IPS DF 19.7 (cell line): Measurements from ENCODE around the gene CNN3.
"Not testable (repeated sequence)": the region's sequence is repeated elsewhere in the genome, so short reads cannot be mapped to it uniquely, and the experiment has no call there.

ENCODE experiments used
- DNase-seq: peaks from one replicate; pipeline ENCODE4 v3.0.0-alpha.2; 2013; ENCODE audit warnings: low read depth, low spot score

The CNN3 gene

GRCh38 chr1:94949681-94950661, 23.1 kb upstream of the CNN3 start:
- no peak for DNase-seq

GRCh38 chr1:94947437-94947836, 20.5 kb upstream of the CNN3 start:
- no peak for DNase-seq

GRCh38 chr1:94946886-94947285, 20.0 kb upstream of the CNN3 start:
- DNase-seq, result no peak

- no peak for DNase-seq
Observed at GRCh38 chr1:94942171-94943128, 15.5 kb upstream of the CNN3 start.

GRCh38 chr1:94941480-94941879, 14.6 kb upstream of the CNN3 start:
- DNase-seq, result not testable (repeated sequence)

- no peak for DNase-seq
Observed at GRCh38 chr1:94940738-94941137, 13.8 kb upstream of the CNN3 start.

GRCh38 chr1:94937820-94938219, 10.9 kb upstream of the CNN3 start:
- no peak for DNase-seq

GRCh38 chr1:94936861-94937620, 10.1 kb upstream of the CNN3 start:
- no peak for DNase-seq

- no peak for DNase-seq
Observed at GRCh38 chr1:94935476-94935875, 8.6 kb upstream of the CNN3 start.

GRCh38 chr1:94935034-94935433, 8.1 kb upstream of the CNN3 start:
- DNase-seq, result no peak

- no peak for DNase-seq
Observed at GRCh38 chr1:94934551-94934950, 7.6 kb upstream of the CNN3 start.

GRCh38 chr1:94931254-94931841, 4.4 kb upstream of the CNN3 start:
- no peak for DNase-seq

- DNase-seq, result no peak
Observed at GRCh38 chr1:94929351-94930217, 2.7 kb upstream of the CNN3 start.

GRCh38 chr1:94928293-94928939, 1.5 kb upstream of the CNN3 start:
- DNase-seq, result no peak

- no peak for DNase-seq
Observed at GRCh38 chr1:94927405-94928175, 680 bp upstream of the CNN3 start.

GRCh38 chr1:94926126-94926914, 590 bp downstream of the CNN3 start:
- DNase-seq, result no peak

GRCh38 chr1:94925561-94926125, 1.3 kb downstream of the CNN3 start:
- peak; percentile 89 for DNase-seq

GRCh38 chr1:94925004-94925403, 1.9 kb downstream of the CNN3 start:
- no peak for DNase-seq
